Hepatocyte (in vitro differentiated cells): Measurements from ENCODE around the gene CDC25C.

Source experiments
- CTCF ChIP-seq: fragments of 200-600 bp; sonication (generic); IDR thresholded peaks from 2 replicates; pipeline ENCODE4 v1.5.1; 2016; ENCODE audit warnings: antibody characterized with exemption, mild to moderate bottlenecking; ENCODE audit not compliant: poor library complexity
- EZH2 ChIP-seq: fragments of 200-600 bp; sonication (generic); IDR thresholded peaks from 2 replicates; pipeline ENCODE4 v1.6.1; 2016; ENCODE audit warnings: antibody characterized with exemption, mild to moderate bottlenecking, borderline replicate concordance

DNA sequence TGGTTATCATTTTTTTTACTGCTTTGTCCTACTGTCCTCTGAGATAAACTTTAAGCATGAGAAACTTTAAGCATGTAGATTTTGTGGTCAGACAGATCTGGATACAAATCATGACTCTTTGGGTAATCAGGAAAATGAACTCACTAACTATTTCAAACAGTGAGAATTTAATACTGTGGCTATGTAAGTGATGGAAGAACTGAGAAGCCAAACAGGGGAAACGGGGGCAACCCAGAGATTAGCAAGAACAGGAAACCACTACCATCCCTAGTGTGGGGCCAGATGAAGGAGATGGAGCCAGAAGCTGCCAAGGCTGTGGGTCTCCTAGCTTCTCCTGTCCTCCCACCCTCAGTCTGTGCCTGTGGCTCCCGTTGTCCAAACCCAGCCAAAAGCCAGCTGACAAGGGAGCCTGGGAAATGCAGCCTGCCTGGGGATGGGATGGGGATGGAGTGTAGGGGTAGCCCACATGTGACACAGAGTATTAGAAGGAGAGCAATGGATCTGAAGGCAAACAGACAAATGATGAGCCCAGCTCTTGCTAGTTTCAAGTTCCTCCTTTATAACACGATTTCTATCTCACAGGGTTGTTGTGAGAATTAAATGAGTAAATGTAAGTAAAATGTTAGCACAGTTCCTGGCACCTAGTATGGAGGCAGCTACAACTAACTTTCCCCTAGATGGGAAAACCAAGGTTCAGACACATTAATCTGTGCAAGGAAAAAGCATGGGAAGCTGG lies 90.8 kb downstream of the CDC25C start:
- TF ChIP-seq CTCF (no peak), EZH2 (no peak)
